Measurements from ENCODE around the gene CPHXL2. TPM values are rescaled to one million over a fixed set of nuclear protein-coding genes. Genes with fewer than 3 reads are reported as not detected.

The CPHXL2 gene
- total RNA-seq, 6 experiments from 2014 or later, result not detected

DNA sequence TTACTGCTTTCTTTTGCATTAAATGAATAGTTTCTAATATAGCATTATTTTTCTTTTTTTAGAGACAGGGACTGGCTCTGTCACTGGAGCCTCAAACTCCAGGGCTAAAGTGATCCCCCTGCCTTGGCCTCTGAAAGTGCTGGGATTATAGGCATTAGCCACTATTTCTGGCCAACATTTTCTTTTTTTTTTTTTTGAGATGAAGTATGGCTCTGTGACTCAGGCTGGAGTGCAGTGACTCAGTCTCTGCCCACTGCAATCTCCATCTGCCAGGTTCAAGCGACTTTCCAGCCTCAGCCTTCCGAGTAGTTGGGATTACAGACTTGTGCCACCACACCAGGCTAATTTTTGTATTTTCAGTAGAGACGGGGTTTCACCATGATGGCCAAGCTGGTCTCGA lies 26.5 kb upstream of the CPHXL2 start:
- TF ChIP-seq, protein P1, sequence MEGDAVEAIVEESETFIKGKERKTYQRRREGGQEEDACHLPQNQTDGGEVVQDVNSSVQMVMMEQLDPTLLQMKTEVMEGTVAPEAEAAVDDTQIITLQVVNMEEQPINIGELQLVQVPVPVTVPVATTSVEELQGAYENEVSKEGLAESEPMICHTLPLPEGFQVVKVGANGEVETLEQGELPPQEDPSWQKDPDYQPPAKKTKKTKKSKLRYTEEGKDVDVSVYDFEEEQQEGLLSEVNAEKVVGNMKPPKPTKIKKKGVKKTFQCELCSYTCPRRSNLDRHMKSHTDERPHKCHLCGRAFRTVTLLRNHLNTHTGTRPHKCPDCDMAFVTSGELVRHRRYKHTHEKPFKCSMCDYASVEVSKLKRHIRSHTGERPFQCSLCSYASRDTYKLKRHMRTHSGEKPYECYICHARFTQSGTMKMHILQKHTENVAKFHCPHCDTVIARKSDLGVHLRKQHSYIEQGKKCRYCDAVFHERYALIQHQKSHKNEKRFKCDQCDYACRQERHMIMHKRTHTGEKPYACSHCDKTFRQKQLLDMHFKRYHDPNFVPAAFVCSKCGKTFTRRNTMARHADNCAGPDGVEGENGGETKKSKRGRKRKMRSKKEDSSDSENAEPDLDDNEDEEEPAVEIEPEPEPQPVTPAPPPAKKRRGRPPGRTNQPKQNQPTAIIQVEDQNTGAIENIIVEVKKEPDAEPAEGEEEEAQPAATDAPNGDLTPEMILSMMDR (IDR thresholded peaks at IDR 0.05), result no peak
- Mint-ChIP-seq H3K27ac (no peak overlapping the region), H3K36me3 (ENCODE audit: low read depth) (no peaks in the 10 kb centered on the region), H3K9me3 (no peaks in the 10 kb centered on the region), H3K4me3 (no peak overlapping the region), H3K4me1 (ENCODE audit: low read depth) (peaks cover 20% of the 10 kb centered on the region; the same call in 1 of the 2 replicates), H3K27me3 (ENCODE audit: insufficient read depth) (peaks cover 11% of the 10 kb centered on the region)
- DNase-seq, result no peak

DNA sequence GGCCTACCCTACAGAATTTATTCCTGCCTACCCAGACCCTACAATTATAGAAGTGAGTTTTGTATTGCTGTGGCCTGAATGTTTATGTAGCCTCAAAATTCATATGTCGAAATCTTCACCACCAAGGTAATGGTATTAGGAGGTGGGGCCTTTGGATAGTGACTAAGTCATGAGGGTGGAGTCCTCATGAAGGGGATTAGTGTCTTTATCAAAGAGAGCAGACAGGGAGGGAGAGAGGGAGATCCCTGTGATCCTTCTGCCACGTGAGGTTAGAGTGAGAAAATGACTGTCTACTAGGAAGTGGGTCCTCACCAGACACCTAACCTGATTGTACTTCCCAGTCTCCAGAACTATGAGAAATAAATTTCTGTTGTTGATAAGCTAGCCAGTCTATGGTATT lies 25.4 kb upstream of the CPHXL2 start:
- H3K36me3 Mint-ChIP-seq (ENCODE audit: low read depth), result no peaks in the 10 kb centered on the region
- TF ChIP-seq, protein P1 (IDR thresholded peaks at IDR 0.05), result no peak
- no peaks in the 10 kb centered on the region for H3K9me3 Mint-ChIP-seq
- peaks cover 24% of the 10 kb centered on the region for H3K4me1 Mint-ChIP-seq (ENCODE audit: low read depth)
- no peak for DNase-seq
- H3K4me3 Mint-ChIP-seq, result no peak overlapping the region
- peaks cover 8% of the 10 kb centered on the region for H3K27me3 Mint-ChIP-seq (ENCODE audit: insufficient read depth)
- no peak overlapping the region for H3K27ac Mint-ChIP-seq

DNA sequence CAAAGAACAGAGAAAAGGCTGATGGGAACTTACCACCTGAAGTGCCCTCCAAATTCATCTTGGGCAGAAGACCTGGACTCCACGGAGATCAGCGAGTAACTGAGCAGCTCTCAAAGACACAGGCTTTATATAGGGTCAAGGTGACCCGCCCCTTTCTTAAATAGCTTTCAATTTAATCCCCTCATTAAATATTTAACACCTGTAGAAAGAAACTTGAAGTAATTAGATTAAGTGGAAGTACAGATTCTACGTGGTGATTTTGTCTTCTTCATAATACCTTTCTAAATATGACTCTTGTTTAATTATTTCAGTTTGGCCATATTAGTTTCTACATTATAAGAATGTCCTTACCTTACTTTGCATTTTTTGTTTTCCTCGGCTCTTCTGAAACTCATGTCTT lies 24.6 kb upstream of the CPHXL2 start, which contains the start of gene DUXB:
Gene DUXB, minus strand, starts transcription at position 101 of the 400 bp plus-strand sequence. Its CDS starts 43 bp downstream, at position 58.
- DNase-seq, result no peak
- TF ChIP-seq, protein P1 (IDR thresholded peaks at IDR 0.05), result no peak
- H3K4me3 Mint-ChIP-seq, result no peak within 1 kb of the TSS
- no peaks in the 10 kb centered on the region for H3K36me3 Mint-ChIP-seq (ENCODE audit: low read depth)
- H3K27ac Mint-ChIP-seq, result no peak within 1 kb of the TSS
- no peaks in the 10 kb centered on the region for H3K9me3 Mint-ChIP-seq
- peaks cover 8% of the 10 kb centered on the region for H3K27me3 Mint-ChIP-seq (ENCODE audit: insufficient read depth)
- H3K4me1 Mint-ChIP-seq (ENCODE audit: low read depth), result peaks cover 29% of the 10 kb centered on the region

DNA sequence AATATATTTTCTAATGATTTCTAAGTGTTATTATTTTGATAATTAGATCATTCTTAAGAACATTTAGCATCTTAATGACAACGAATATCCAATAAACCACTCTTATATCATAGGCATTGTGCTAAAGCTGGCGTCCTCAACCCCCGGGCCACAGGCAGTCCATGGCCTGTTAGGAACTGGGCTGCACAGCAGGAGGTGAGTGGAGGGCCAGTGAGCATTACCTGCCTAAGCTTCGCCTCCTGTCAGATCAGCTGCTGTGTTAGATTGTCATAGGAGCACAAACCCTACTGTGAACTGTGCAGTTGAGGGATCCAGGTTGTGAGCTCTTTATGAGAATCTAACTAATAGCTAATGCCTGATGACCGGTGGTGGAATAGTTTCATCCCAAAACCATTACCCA lies 20.8 kb upstream of the CPHXL2 start:
- Mint-ChIP-seq H3K4me3 (no peak overlapping the region), H3K9me3 (no peaks in the 10 kb centered on the region), H3K27me3 (ENCODE audit: insufficient read depth) (no peaks in the 10 kb centered on the region; the same call in none of the 2 replicates), H3K36me3 (ENCODE audit: low read depth) (no peaks in the 10 kb centered on the region), H3K27ac (no peak overlapping the region), H3K4me1 (ENCODE audit: low read depth) (peaks cover 18% of the 10 kb centered on the region)
- DNase-seq, result no peak
- TF ChIP-seq, protein P1 (IDR thresholded peaks at IDR 0.05), result no peak

DNA sequence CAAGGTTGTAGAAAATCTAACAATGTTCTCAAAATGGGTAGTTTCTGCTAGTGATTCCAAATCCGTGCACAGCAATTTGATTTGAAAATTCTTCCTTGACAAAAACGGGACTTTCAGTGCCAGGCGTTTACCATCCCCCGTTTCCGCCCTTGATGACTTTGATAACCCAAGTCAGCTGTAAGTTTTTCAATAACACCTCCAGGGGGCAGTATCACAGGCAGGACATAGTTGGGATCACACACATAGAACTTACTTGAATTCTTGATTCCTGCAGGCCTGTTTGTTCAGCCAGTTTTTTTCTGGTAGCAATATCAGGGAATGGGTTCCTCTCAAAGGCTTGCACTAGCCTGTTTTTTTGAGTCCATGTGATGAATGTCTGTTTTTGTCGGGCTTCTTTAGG lies 18.9 kb upstream of the CPHXL2 start:
- Mint-ChIP-seq H3K4me3 (no peak overlapping the region), H3K9me3 (no peaks in the 10 kb centered on the region), H3K27me3 (ENCODE audit: insufficient read depth) (no peaks in the 10 kb centered on the region; the same call in none of the 2 replicates), H3K36me3 (ENCODE audit: low read depth) (no peaks in the 10 kb centered on the region), H3K4me1 (ENCODE audit: low read depth) (peaks cover 9% of the 10 kb centered on the region), H3K27ac (no peak overlapping the region)
- TF ChIP-seq, protein P1 (IDR thresholded peaks at IDR 0.05), result peak; percentile 55
- no peak for DNase-seq

DNA sequence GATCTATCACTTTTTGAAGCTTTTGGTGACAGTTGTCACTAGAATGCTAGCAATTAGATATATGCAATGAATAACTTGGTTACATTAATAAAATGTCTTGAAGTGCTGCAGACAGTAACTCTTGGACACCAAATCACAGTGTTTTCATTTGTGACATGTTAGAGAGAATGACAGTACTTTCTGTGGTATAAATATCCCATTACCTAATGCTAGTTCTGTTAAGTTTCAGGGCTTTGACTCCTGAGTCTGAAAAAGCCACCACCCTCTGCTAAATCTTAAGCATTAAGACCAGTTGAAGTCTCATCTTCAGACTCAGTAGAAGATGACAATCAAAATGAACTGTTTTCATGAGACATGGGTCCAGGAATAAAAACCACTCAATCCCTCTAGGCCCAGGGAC lies 10.6 kb upstream of the CPHXL2 start:
- no peak overlapping the region for H3K4me3 Mint-ChIP-seq
- no peak overlapping the region for H3K27ac Mint-ChIP-seq
- TF ChIP-seq, protein P1 (IDR thresholded peaks at IDR 0.05), result no peak
- H3K27me3 Mint-ChIP-seq (ENCODE audit: insufficient read depth), result no peaks in the 10 kb centered on the region; the same call in 1 of the 2 replicates
- peaks cover 9% of the 10 kb centered on the region for H3K36me3 Mint-ChIP-seq (ENCODE audit: low read depth)
- no peak for DNase-seq
- H3K9me3 Mint-ChIP-seq, result peaks cover 20% of the 10 kb centered on the region
- no peaks in the 10 kb centered on the region for H3K4me1 Mint-ChIP-seq (ENCODE audit: low read depth)
